Right ventricle myocardium superior (tissue), 1 donor: ENCODE results near the gene PHACTR2. TPM values are rescaled to one million over a fixed set of nuclear protein-coding genes. Genes with fewer than 3 reads are reported as not detected.
"Not testable (repeated sequence)": the region's sequence is repeated elsewhere in the genome, so short reads cannot be mapped to it uniquely, and the experiment has no call there.

Source experiments
- ATAC-seq: fragments of 200-7000 bp; cut with Tn5 transposase; one replicate; pipeline ENCODE4 v1.9.1; 2020; ENCODE audit warnings: mild to moderate bottlenecking; ENCODE audit not compliant: poor library complexity
- DNase-seq: peaks from one replicate; pipeline ENCODE4 v3.0.0-alpha.2; 2020
- intact Hi-C: fragments of 100-400 bp; cut with DNase I; formaldehyde crosslinking; loops from one replicate; pipeline ENCODE4 v1.11.2; 2022
- long read RNA-seq: library from polyadenylated mRNA; unstranded; transcript quantifications from one replicate; pipeline ENCODE4 v2.0.0, GENCODE V29; 2021
- total RNA-seq: library from RNA; stranded (reverse); fragmentation: NEBNext Ultra II Directional; extraction: Animal tissue kit (Norgen Biotek cat#: 25700); gene quantifications from one replicate; pipeline ENCODE4 v1.2.1, GENCODE V29; 2021
- donor health status: DM: no; HTN: yes; CAD: no; lungs with severe emphysema.

The PHACTR2 gene
- total RNA-seq = 70.0 TPM
- long read RNA-seq, full-length matches to known transcripts = 59 of 83 reads
- long read RNA-seq, partial matches to known transcripts = 18 of 83 reads
- long read RNA-seq, other reads (novel, unspliced or antisense) = 6 of 83 reads

DNA sequence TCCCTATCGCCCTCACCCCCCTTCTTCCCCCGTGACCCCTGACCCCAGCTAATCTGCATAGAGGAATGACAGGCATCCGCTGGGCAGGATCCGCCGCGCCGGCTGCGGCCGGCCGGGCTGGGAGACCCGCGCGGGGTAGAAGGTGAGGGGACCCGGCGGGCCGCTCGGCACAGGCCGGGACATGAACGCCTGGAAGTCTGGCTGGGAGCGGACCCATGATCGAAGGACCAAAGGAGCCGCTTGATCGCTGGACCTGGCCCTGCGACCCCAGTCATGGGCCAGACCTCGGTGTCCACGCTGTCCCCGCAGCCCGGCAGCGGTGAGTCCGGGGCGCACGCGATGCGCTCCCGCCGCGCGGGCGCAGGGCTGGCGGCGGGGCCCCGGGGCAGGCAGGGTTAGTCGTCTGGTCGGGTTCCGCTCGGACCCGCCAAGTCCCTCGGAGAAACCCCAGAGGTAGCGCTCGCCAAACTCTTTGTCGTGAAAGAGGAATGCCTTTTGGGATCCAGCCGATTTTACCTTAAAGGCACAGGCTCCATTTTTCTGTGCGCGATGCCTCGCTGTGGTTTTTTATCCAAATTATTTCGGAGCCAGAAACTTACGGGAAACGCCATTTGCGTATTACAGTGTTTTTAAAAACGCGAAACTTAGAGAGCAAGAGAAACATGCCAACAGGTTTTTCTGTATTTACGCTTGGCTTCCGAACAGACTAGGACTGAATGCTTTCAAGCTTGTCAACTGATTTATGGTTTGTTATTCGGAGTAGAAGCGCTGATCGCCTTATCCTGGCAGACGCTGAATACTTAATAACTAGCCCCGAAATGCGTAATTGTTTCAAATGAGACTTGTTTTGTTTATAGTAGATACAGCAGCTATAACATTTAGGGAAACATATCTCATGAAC lies at the start of gene PHACTR2:
Gene PHACTR2 (plus strand): TSS at position 75 of the 901 bp plus-strand sequence. CDS start 199 bp downstream, at position 274.
- intact Hi-C loops = no loop called here
- DNase-seq = peak; percentile 86
- ATAC-seq = peak; percentile 94

DNA sequence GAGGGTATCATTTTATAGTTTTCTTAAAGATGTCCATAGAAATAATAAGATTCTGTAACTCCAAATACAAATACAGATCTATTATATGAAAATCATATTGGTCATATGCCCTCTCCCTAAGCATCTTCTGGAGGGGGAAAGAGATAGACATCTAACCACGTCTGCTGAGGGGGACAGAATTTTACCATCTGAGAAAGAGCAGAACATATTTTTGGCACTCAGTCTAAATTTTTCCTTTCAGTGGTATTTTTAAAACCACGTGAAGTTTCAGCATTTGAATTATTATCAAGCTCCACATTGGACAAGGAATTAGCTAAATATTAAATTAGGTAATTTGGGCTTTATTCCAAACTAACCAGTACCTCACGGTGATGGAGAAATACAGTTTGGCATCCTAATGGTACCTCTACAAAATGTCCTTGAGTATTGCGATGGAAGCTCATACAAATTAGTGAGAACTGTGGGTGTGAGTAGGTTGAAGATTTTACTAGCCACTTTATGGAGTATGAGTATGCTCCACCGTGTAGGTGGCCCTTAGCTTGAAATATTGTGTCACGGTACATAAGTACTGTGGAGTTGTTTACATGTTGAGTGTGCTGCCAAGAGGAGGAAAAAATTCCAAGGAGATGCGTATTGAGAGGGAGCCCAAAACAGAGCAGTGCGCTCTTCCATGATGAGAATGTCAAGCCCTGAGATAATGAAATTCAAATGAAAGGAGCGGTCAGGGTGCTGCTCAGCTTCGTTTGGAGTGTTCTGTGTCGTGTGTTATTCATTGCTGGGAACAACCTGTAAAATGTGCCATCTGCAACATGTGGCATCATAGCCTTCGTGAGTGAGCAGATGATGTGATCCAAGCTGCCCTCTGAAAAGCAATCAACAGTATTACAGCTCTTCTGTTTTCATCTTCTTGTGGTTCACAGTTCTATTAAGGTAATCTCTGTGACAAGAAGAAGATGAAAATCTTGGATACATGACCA lies 48.4 kb upstream of the PHACTR2 start:
- DNase-seq (no peak), ATAC-seq (no peak)
- intact Hi-C loops = no loop called here

DNA sequence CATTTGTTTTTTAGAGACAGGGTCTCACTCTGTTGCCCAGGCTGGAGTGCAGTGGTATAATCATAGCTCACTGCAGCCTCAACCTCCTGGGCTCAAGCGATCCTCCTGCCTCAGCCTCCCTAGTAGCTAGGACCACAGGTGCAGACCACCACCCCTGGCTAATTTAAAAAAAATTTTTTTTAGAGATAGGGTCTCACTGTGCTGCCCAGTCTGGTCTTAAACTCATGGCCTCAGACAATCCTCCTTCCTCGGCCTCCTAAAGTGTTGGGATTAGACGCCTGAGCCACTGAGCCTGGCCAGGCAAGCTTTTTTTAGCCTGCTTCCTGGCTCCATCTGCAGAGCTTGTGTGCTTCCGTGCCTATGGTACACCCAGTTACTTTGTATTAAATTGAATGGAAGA lies 46.6 kb upstream of the PHACTR2 start:
- ATAC-seq, intact Hi-C loops, DNase-seq: not testable (repeated sequence)

- ATAC-seq (no peak), DNase-seq (no peak)
- intact Hi-C loops = no loop called here
Observed at GRCh38 chr6:143632894-143633293, 44.9 kb upstream of the PHACTR2 start.

DNA sequence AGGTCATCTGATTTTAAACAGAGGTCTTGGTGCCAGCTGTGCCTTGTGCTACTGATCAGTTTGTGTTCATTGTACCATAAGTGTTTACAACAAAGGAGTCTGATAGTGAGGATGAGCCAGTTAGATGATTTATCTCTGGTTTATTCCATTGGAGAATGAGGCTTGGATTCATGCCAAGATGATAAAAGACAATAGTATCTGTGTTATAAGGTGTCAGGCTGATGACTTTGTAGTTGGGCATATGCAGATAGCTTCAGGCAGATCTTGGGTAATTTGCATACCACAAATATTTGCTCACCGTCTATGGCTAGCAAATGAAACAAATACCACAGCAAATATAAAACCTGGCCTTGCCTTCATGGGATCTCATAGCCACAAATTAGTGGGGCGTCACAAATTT lies 43.3 kb upstream of the PHACTR2 start:
- no peak for ATAC-seq
- intact Hi-C loops = no loop called here
- no peak for DNase-seq

- no peak for ATAC-seq
- DNase-seq = no peak
- intact Hi-C loops = no loop called here
Observed at GRCh38 chr6:143637691-143638090, 40.1 kb upstream of the PHACTR2 start.

- intact Hi-C loops = no loop called here
- no peak for ATAC-seq
- no peak for DNase-seq
Observed at GRCh38 chr6:143642403-143642802, 35.4 kb upstream of the PHACTR2 start.

GRCh38 chr6:143647191-143647590 lies 30.6 kb upstream of the PHACTR2 start:
- DNase-seq = no peak
- no peak for ATAC-seq
- intact Hi-C loops = no loop called here

DNA sequence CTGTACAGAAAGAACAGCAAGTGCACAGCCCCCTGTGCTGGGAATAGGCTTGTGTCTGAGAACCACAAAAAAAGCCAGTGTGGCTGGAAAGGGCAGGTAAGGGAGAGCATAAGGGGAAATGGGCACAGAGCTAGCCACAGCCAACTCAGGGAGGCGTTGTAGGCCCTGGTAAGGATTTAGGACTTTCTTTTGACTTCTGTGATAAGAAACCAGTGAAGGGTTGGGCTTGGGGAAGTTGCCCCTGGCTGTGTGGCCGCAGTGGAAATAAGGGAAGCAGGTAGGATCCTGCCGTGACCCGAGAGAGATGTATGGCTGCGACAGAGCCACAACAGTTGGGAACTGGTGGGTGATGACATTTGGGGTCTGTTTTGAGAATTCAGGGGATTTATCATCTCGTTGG lies 30.0 kb upstream of the PHACTR2 start:
- intact Hi-C loops = no loop called here
- ATAC-seq (no peak), DNase-seq (no peak)

DNA sequence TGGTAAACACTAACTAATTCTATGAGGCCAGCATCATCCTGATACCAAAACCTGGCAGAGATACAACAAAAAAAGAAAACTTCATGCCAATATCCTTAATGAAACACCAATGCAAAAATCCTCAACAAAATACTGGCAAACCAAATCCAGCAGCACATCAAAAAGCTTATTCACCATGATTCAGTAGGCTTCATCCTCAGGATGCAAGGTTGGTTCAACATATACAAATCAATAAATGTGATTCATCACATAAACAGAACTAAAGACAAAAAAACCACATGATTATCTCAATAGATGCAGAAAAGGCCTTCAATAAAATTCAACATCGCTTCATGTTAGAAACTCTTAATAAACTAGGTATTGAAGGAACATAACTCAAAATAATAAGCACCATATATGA lies 28.4 kb upstream of the PHACTR2 start:
- intact Hi-C loops, ATAC-seq, DNase-seq: not testable (repeated sequence)

GRCh38 chr6:143651328-143651727 lies 26.4 kb upstream of the PHACTR2 start:
- intact Hi-C loops = not testable (repeated sequence)

GRCh38 chr6:143652841-143653331 lies 24.9 kb upstream of the PHACTR2 start:
- no peak for ATAC-seq
- DNase-seq = no peak
- intact Hi-C loops = no loop called here

More at GRCh38 chr6:143651328-143651727, 26.4 kb upstream of the PHACTR2 start:
- DNase-seq, ATAC-seq: not testable (repeated sequence)

GRCh38 chr6:143655541-143655940 lies 22.2 kb upstream of the PHACTR2 start:
- intact Hi-C loops = no loop called here
- ATAC-seq = no peak
- DNase-seq = no peak

GRCh38 chr6:143656026-143656425 lies 21.7 kb upstream of the PHACTR2 start:
- intact Hi-C loops = no loop called here
- DNase-seq (no peak), ATAC-seq (no peak)

DNA sequence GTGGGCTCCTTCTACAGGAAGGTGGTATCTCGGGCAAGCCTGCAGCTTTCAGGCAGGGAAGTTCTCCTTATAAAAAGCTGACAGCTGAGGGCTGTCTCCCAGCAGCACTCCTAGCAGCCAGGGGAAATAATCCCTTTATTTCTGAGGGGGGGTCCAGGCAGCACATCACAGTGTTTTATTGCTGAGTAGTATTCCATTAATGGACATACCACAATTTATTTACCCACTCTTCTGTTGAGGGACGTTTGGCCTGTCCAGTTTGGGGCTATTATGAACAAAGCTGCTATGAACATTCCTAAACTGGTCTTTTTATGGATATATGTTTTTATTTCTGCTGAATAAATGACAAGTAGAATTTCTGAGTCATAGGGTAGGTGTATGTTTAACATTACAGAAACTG lies 20.0 kb upstream of the PHACTR2 start:
- ATAC-seq (no peak), DNase-seq (no peak)
- intact Hi-C loops = no loop called here

GRCh38 chr6:143660170-143660569 lies 17.6 kb upstream of the PHACTR2 start:
- intact Hi-C loops, ATAC-seq, DNase-seq: not testable (repeated sequence)

DNA sequence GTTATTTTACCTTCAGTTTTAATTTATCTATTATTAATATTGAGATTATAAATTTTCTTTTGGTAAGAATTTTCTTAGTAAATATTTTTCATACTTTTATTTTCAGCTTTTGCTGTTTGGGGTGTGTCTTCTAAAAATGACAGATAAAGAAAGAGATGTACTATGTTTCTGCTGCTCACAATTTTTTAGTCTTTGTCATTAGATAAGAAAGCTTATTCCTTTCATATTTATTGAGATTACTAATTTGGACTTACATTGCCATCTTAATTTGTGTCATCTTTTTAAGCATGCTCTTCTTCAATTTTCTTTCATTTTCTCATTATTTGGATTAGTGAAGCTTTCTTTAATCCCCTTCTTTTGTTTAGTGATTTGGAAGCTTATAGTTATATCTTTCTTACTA lies 13.6 kb upstream of the PHACTR2 start:
- DNase-seq (no peak), ATAC-seq (no peak)

DNA sequence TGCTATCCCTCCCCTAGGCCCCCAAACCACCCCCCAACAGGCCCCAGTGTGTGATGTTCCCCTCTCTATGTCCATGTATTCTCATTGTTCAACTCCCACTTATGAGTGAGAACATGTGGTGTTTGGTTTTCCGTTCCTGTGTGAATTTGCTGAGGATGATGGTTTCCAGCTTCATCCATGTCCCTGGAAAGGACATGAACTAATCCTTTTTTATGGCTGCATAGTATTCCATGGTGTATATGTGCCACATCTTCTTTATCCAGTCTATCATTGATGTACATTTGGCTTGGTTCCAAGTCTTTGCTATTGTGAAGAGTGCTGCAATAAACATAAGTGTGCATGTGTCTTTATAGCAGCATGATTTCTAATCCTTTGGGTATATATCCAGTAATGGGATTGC lies 11.8 kb upstream of the PHACTR2 start:
- DNase-seq, intact Hi-C loops, ATAC-seq: not testable (repeated sequence)

More for the DNA sequence above, 13.6 kb upstream of the PHACTR2 start:
- intact Hi-C loops = no loop called here

DNA sequence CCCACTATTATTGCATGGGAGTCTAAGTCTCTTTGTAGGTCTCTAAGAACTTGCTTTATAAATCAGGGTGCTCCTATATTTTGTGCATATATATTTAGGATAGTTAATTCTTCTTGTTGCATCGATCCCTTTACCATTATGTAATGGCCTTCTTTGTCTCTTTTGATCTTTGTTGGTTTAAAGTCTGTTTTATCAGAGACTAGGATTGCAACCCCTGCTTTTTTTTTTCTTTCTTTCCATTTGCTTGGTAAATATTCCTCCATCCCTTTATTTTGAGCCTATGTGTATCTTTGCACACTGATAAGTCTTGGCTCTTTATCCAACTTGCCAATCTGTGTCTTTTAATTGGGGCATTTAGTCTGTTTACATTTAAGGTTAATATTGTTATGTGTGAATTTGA lies 8.3 kb upstream of the PHACTR2 start:
- intact Hi-C loops, DNase-seq, ATAC-seq: not testable (repeated sequence)
